HAP-1 (cell line): ENCODE measurements around the gene NIN.
"Not testable (repeated sequence)": the region's sequence is repeated elsewhere in the genome, so short reads cannot be mapped to it uniquely, and the experiment has no call there.

Experiments
- DNase-seq, 2 experiments: peaks; one replicate each; pipeline ENCODE4 v3.0.0-alpha.2; 2016 to 2020; ENCODE audit warnings: low spot score in 2 of 2
- H3K27me3 ChIP-seq: fragments of 250-450 bp; sonication (Bioruptor Pico); 2 replicates; pipeline ENCODE4 v1.5.1; 2020; ENCODE audit warnings: low read depth, mild to moderate bottlenecking, moderate library complexity
- H3K36me3 ChIP-seq: fragments of 250-450 bp; sonication (Bioruptor Pico); replicated peaks from 2 replicates; pipeline ENCODE4 v1.5.1; 2020; ENCODE audit warnings: mild to moderate bottlenecking
- H3K4me1 ChIP-seq: fragments of 250-450 bp; sonication (Bioruptor Pico); 2 replicates; pipeline ENCODE4 v1.5.1; 2020; ENCODE audit warnings: mild to moderate bottlenecking
- H3K4me3 ChIP-seq: fragments of 250-450 bp; sonication (Bioruptor Pico); 2 replicates; pipeline ENCODE4 v1.5.1; 2020; ENCODE audit warnings: mild to moderate bottlenecking, moderate library complexity
- H3K9me3 ChIP-seq: fragments of 250-450 bp; sonication (Bioruptor Pico); 2 replicates; pipeline ENCODE4 v1.5.1; 2020; ENCODE audit warnings: mild to moderate bottlenecking, moderate library complexity
- in situ Hi-C: fragments of 300-500 bp; cut with MboI; formaldehyde crosslinking; loops from 3 replicates; pipeline ENCODE4 v1.14.3; 2020; ENCODE audit warnings: low sequenced_read_pairs, inconsistent platforms, mixed read lengths

NIN gene

GRCh38 chr14:50705026-50705593 lies 125.9 kb downstream of the NIN start:
- no peak for DNase-seq
- Histone ChIP-seq H3K36me3 (no peaks in the 10 kb centered on the region), H3K4me1 (no peaks in the 10 kb centered on the region), H3K4me3 (no peak overlapping the region), H3K27me3 (no peaks in the 10 kb centered on the region), H3K9me3 (no peaks in the 10 kb centered on the region)
- in situ Hi-C loops = no loop called here

GRCh38 chr14:50704454-50705010 lies 126.4 kb downstream of the NIN start:
- DNase-seq = no peak
- Histone ChIP-seq H3K4me1 (no peaks in the 10 kb centered on the region), H3K36me3 (no peaks in the 10 kb centered on the region), H3K4me3 (no peak overlapping the region), H3K27me3 (no peaks in the 10 kb centered on the region), H3K9me3 (no peaks in the 10 kb centered on the region; the same call in 1 of the 2 replicates)
- in situ Hi-C loops = no loop called here

- peaks cover 15% of the 10 kb centered on the region for H3K4me1 ChIP-seq
- no peak overlapping the region for H3K4me3 ChIP-seq
- H3K27me3 ChIP-seq = no peaks in the 10 kb centered on the region
- H3K9me3 ChIP-seq = peaks cover 24% of the 10 kb centered on the region
- in situ Hi-C loops = no loop called here
- H3K36me3 ChIP-seq = no peaks in the 10 kb centered on the region
- peak; percentile 62 to 93 for DNase-seq
Measured at GRCh38 chr14:50697659-50698290, 133.2 kb downstream of the NIN start.

- peaks cover 15% of the 10 kb centered on the region for H3K4me1 ChIP-seq
- H3K27me3 ChIP-seq, H3K36me3 ChIP-seq, H3K4me3 ChIP-seq, in situ Hi-C loops: not testable (repeated sequence)
- peaks cover 28% of the 10 kb centered on the region for H3K9me3 ChIP-seq
- peak in 1 of 2 experiments; percentile 28 for DNase-seq
Measured at GRCh38 chr14:50694260-50694659, 136.7 kb downstream of the NIN start.

- no peaks in the 10 kb centered on the region for H3K36me3 ChIP-seq
- peaks cover 14% of the 10 kb centered on the region for H3K9me3 ChIP-seq
- no peaks in the 10 kb centered on the region for H3K4me1 ChIP-seq
- in situ Hi-C loops = no loop called here
- no peak for DNase-seq
- H3K27me3 ChIP-seq = no peaks in the 10 kb centered on the region; the same call in 1 of the 2 replicates
- H3K4me3 ChIP-seq = no peak overlapping the region
Measured at GRCh38 chr14:50688875-50689274, 142.1 kb downstream of the NIN start.

- no peaks in the 10 kb centered on the region; the same call in 1 of the 2 replicates for H3K4me1 ChIP-seq
- no peaks in the 10 kb centered on the region for H3K36me3 ChIP-seq
- no peak for DNase-seq
- no peak overlapping the region for H3K4me3 ChIP-seq
- H3K27me3 ChIP-seq = no peaks in the 10 kb centered on the region
- in situ Hi-C loops = no loop called here
- no peaks in the 10 kb centered on the region for H3K9me3 ChIP-seq
Measured at GRCh38 chr14:50679674-50680073, 151.3 kb downstream of the NIN start.

- no peaks in the 10 kb centered on the region; the same call in 1 of the 2 replicates for H3K4me1 ChIP-seq
- no peak overlapping the region for H3K4me3 ChIP-seq
- H3K27me3 ChIP-seq = no peaks in the 10 kb centered on the region
- no peaks in the 10 kb centered on the region for H3K36me3 ChIP-seq
- in situ Hi-C loops = no loop called here
- DNase-seq = no peak
- H3K9me3 ChIP-seq = no peaks in the 10 kb centered on the region
Measured at GRCh38 chr14:50678163-50678562, 152.8 kb downstream of the NIN start.

GRCh38 chr14:50677527-50678063 lies 153.4 kb downstream of the NIN start:
- Histone ChIP-seq H3K9me3 (no peaks in the 10 kb centered on the region), H3K4me3 (no peak overlapping the region), H3K27me3 (no peaks in the 10 kb centered on the region), H3K4me1 (no peaks in the 10 kb centered on the region; the same call in 1 of the 2 replicates), H3K36me3 (no peaks in the 10 kb centered on the region)
- DNase-seq = no peak
- in situ Hi-C loops = no loop called here

GRCh38 chr14:50676814-50677516 lies 154.0 kb downstream of the NIN start:
- H3K9me3 ChIP-seq = no peaks in the 10 kb centered on the region
- H3K36me3 ChIP-seq = no peaks in the 10 kb centered on the region
- no peaks in the 10 kb centered on the region for H3K27me3 ChIP-seq
- no peak overlapping the region for H3K4me3 ChIP-seq
- in situ Hi-C loops = no loop called here
- no peaks in the 10 kb centered on the region; the same call in 1 of the 2 replicates for H3K4me1 ChIP-seq
- DNase-seq = no peak

GRCh38 chr14:50675597-50675996 lies 155.4 kb downstream of the NIN start:
- H3K9me3 ChIP-seq = no peaks in the 10 kb centered on the region
- H3K27me3 ChIP-seq = no peaks in the 10 kb centered on the region
- peaks cover 6% of the 10 kb centered on the region for H3K4me1 ChIP-seq
- in situ Hi-C loops = no loop called here
- no peaks in the 10 kb centered on the region for H3K36me3 ChIP-seq
- DNase-seq = no peak
- no peak overlapping the region for H3K4me3 ChIP-seq

GRCh38 chr14:50670866-50671256 lies 160.1 kb downstream of the NIN start:
- no peaks in the 10 kb centered on the region for H3K9me3 ChIP-seq
- H3K4me1 ChIP-seq = peaks cover 27% of the 10 kb centered on the region
- no peak overlapping the region for H3K4me3 ChIP-seq
- H3K36me3 ChIP-seq = no peaks in the 10 kb centered on the region
- peak; percentile 51 to 56 for DNase-seq
- no peaks in the 10 kb centered on the region for H3K27me3 ChIP-seq
- in situ Hi-C loops = no loop called here

- H3K9me3 ChIP-seq = no peaks in the 10 kb centered on the region
- in situ Hi-C loops = no loop called here
- no peak overlapping the region for H3K4me3 ChIP-seq
- peaks cover 2% of the 10 kb centered on the region; the same call in 1 of the 2 replicates for H3K36me3 ChIP-seq
- H3K27me3 ChIP-seq = no peaks in the 10 kb centered on the region
- peaks cover 29% of the 10 kb centered on the region for H3K4me1 ChIP-seq
- peak; percentile 21 to 32 for DNase-seq
Measured at GRCh38 chr14:50670196-50670865, 160.6 kb downstream of the NIN start.
